GM12872 (cell line): ENCODE data around the gene ASPHD1.

Source experiments
- CTCF ChIP-seq: IDR thresholded peaks from 3 replicates; pipeline ENCODE4 v1.5.1; 2011; ENCODE audit warnings: low read depth, mild to moderate bottlenecking, low read length, moderate library complexity; ENCODE audit not compliant: insufficient read depth

ASPHD1 gene

GRCh38 chr16:29858974-29859373 is 41.3 kb upstream of the ASPHD1 start:
- no peak for TF ChIP-seq CTCF

- no peak for TF ChIP-seq CTCF
These were observed 40.1 kb upstream of the ASPHD1 start for GRCh38 chr16:29860218-29860617.

- no peak for TF ChIP-seq CTCF
These were observed 37.9 kb upstream of the ASPHD1 start for GRCh38 chr16:29862383-29862883.

- TF ChIP-seq CTCF: peak; percentile 86
These were observed 37.2 kb upstream of the ASPHD1 start, which contains the start of gene CDIPT for GRCh38 chr16:29862884-29863668. TSS of gene CDIPT (minus strand) at chr16:29863226. CDS start at chr16:29862857, 369 bp downstream.

- no peak for TF ChIP-seq CTCF
These were observed 36.7 kb upstream of the ASPHD1 start for GRCh38 chr16:29863669-29863984.

- no peak for TF ChIP-seq CTCF
These were observed 36.1 kb upstream of the ASPHD1 start for GRCh38 chr16:29864205-29864604.

- no peak for TF ChIP-seq CTCF
These were observed 31.8 kb upstream of the ASPHD1 start for GRCh38 chr16:29868396-29869009.
